Measurements from ENCODE around the gene SAMD14. TPM values are rescaled to one million over a fixed set of nuclear protein-coding genes. Genes with fewer than 3 reads are reported as not detected.
A peak's percentile ranks its signal among the peaks of the same experiment; 100 is the strongest.

Gene SAMD14
- total RNA-seq (1 to 10 TPM in 3 of 4 donors, under 1 TPM in 1; 0.55 to 2.7 (median 1.3) TPM), polyA plus RNA-seq (1 to 10 TPM in 1 of 3 donors, under 1 TPM in 2; 0.64 to 1.3 (median 0.98) TPM)
- long read RNA-seq, donor 1, result 0 reads
- long read RNA-seq, donor 2, full-length matches to known transcripts, result 1 of 4 reads
- long read RNA-seq, donor 2, partial matches to known transcripts, result 2 of 4 reads
- long read RNA-seq, donor 2, other reads (novel, unspliced or antisense), result 1 of 4 reads

- no peak for TF ChIP-seq CTCF (IDR thresholded peaks at IDR 0.05)
- WGBS, 3 donors, result 1 to 5% (median 1%) methylated on average over 36 to 83 of the region's 84 CpGs
- intact Hi-C loops (cut with DNase I), result loop anchor here (5.0 kb wide), 1 partner anchor 37 kb away; the partner anchor contains the start of gene SGCA (in 2 of the 2)
- peak; percentile 26 to 58 (median 46) for ATAC-seq
- Histone ChIP-seq H3K27me3 (ENCODE audit: insufficient read depth in 3 of 3, low read length in 2 of 3) (no peaks in the 10 kb centered on the region), H3K36me3 (ENCODE audit: insufficient read depth in 1 of 2, low read depth in 1 of 2) (peaks cover 0 to 7% of the 10 kb centered on the region in 2 donors), H3K4me1 (peaks cover 34% of the 10 kb centered on the region), H3K4me3 (peak within 1 kb of the TSS; percentile 69), H3K9me3 (no peaks in the 10 kb centered on the region), H3K27ac (peak within 1 kb of the TSS; percentile 82)
- peak in 1 of 2 donors; percentile 76 for DNase-seq
Observed at GRCh38 chr17:50129728-50130558, at the start of gene SAMD14. Gene SAMD14, minus strand, starts transcription at chr17:50130160. Its CDS starts 5,201 bp downstream, at chr17:50124959.

DNA sequence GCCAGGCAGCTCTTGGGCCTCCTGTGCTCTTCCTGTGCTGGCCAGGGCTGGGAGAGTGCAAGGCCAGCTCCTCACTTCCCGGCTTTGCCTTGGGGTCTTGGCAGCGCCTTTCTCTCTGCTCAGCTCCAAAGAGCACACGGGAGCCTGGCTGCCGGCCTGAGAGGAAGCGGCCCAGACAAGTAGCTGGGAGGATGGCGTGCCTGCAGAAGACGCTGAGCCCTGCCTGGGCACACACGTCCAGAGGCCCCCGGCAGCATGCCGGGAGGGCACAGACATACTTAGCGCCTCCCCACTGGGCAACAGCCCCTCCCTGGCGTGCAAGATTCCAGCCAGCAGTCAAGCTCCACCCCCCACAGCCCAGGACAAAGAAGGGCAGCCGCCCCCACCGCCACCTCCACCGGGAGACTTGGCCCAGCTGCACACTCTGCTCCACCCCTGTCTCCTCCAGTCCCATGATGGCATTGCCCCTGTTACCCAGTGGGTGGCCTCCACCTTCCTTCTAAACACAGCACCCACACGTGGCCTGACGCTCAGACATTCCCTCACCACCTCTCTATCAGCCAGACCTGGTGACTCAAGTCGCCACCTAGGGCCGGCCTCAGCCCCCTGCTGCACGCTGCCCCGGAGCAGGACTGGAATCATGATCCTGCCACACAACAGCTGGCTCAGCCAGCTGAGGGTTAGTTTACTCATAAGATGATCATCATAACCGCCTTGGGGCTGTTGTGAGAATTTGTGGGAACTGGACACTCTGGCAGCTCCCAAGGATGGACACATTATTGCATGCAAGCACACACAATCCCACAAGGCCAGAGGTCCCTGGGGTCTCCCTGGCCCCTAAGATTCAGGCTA is 48.2 kb upstream of the SAMD14 start:
- intact Hi-C loops (cut with DNase I), result loop anchor here in 1 of 2 donors (5.0 kb wide), 1 partner anchor 41 kb away; no protein-coding TSS in a partner anchor
- no peaks in the 10 kb centered on the region for H3K27me3 ChIP-seq (ENCODE audit: insufficient read depth in 3 of 3, low read length in 2 of 3)

DNA sequence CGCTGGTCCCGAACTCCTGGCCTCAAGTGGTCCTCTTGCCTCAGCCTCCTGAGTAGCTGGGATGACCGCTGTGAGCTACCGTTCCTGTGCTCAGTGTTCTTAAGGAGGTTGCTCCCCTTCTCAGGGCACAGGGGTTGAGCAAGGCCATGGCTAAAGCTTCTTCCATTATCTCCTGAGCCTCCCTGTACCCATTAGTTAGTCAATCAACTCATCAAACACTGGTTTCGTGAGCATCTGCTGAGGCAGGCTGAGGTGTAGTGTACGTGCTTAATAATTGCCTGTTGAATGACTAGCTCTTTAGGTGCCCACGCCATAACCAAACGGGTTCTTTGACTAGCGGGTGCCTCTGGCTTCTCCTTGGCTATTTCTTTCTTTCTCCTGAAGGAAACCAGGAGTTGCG is 47.5 kb upstream of the SAMD14 start:
- Histone ChIP-seq H3K4me1 (peaks cover 42% of the 10 kb centered on the region), H3K9me3 (no peaks in the 10 kb centered on the region), H3K27ac (peak overlapping the region; percentile 88), H3K27me3 (ENCODE audit: insufficient read depth in 3 of 3, low read length in 2 of 3) (no peaks in the 10 kb centered on the region), H3K4me3 (no peak overlapping the region), H3K36me3 (ENCODE audit: insufficient read depth in 1 of 2, low read depth in 1 of 2) (peaks cover 0 to 31% of the 10 kb centered on the region in 2 donors)
- ATAC-seq (peak in 2 of 4 donors; percentile 1 to 4), DNase-seq (peak in 1 of 2 donors; percentile 48)
- intact Hi-C loops (cut with DNase I), result loop anchor here in 1 of 2 donors (5.0 kb wide), 1 partner anchor 40 kb away; no protein-coding TSS in a partner anchor
- TF ChIP-seq CTCF (IDR thresholded peaks at IDR 0.05), result no peak
- 69 to 73% (median 69%) methylated on average over 10 of the region's 10 CpGs for WGBS, 3 donors

More for the DNA sequence above, 48.2 kb upstream of the SAMD14 start:
- peak; percentile 86 to 89 (median 88) for ATAC-seq
- 3 to 6% (median 5%) methylated on average over 18 to 22 of the region's 22 CpGs for WGBS, 3 donors
- Histone ChIP-seq H3K9me3 (no peaks in the 10 kb centered on the region), H3K27ac (peak overlapping the region; percentile 88), H3K36me3 (ENCODE audit: insufficient read depth in 1 of 2, low read depth in 1 of 2) (peaks cover 0 to 28% of the 10 kb centered on the region in 2 donors), H3K4me3 (peak overlapping the region; percentile 44), H3K4me1 (peaks cover 37% of the 10 kb centered on the region)
- TF ChIP-seq CTCF (IDR thresholded peaks at IDR 0.05), result peak; percentile 46
- DNase-seq, result peak; percentile 86 to 95

- TF ChIP-seq CTCF (IDR thresholded peaks at IDR 0.05), result no peak
- Histone ChIP-seq H3K9me3 (no peaks in the 10 kb centered on the region), H3K27ac (peak overlapping the region; percentile 88), H3K4me1 (peaks cover 49% of the 10 kb centered on the region), H3K4me3 (no peak overlapping the region), H3K27me3 (ENCODE audit: insufficient read depth in 3 of 3, low read length in 2 of 3) (no peaks in the 10 kb centered on the region), H3K36me3 (ENCODE audit: insufficient read depth in 1 of 2, low read depth in 1 of 2) (peaks cover 0 to 38% of the 10 kb centered on the region in 2 donors)
- DNase-seq (peak; percentile 8 to 58), ATAC-seq (peak in 2 of 4 donors; percentile 9 to 13)
- 66 to 80% (median 67%) methylated on average over 20 of the region's 20 CpGs for WGBS, 3 donors
- intact Hi-C loops (cut with DNase I), result loop anchor here in 1 of 2 donors (5.0 kb wide), 1 partner anchor 39 kb away; no protein-coding TSS in a partner anchor
Observed at GRCh38 chr17:50176559-50177357, 46.8 kb upstream of the SAMD14 start.

Measured in psoas muscle (tissue), 8 donors.